Measurements from ENCODE around the gene CCDC88C. TPM values are rescaled to one million over a fixed set of nuclear protein-coding genes. Genes with fewer than 3 reads are reported as not detected.

Gene CCDC88C
- total RNA-seq, 1 experiment from 2014 or later = 29.8 TPM

- Mint-ChIP-seq H3K4me1 (ENCODE audit: low read depth, unreplicated experiment) (no peaks in the 10 kb centered on the region), H3K27me3 (ENCODE audit: insufficient read depth, unreplicated experiment) (no peaks in the 10 kb centered on the region), H3K9me3 (ENCODE audit: unreplicated experiment) (no peaks in the 10 kb centered on the region), H3K36me3 (ENCODE audit: insufficient read depth, unreplicated experiment) (no peaks in the 10 kb centered on the region), H3K27ac (ENCODE audit: unreplicated experiment) (no peak overlapping the region), H3K4me3 (ENCODE audit: unreplicated experiment) (no peak overlapping the region)
- no peaks in the 10 kb centered on the region for H3K9me3 ChIP-seq
- no peak for TF ChIP-seq CTCF (IDR thresholded peaks at IDR 0.05; ENCODE audit: insufficient read depth in 1 of 2, low read depth in 1 of 2, low read length in 1 of 2, severe bottlenecking in 1 of 2, unreplicated experiment in 1 of 2)
- no TSS peak for BruUV-seq (replicated peaks)
- ChIA-PET POLR2A (no interaction called here), CTCF (no interaction called here)
- no peaks in the 10 kb centered on the region for H3K36me3 ChIP-seq (ENCODE audit: control insufficient read depth, insufficient read depth, low read length)
- no peak overlapping the region for H3K4me3 ChIP-seq (ENCODE audit: low read depth, low read length)
- no peak for DNase-seq
- intact Hi-C loops (cut with micrococcal nuclease; ENCODE audit: unreplicated experiment) = no loop called here
- H3K4me1 ChIP-seq = no peaks in the 10 kb centered on the region
- H3K27me3 ChIP-seq (replicated peaks; ENCODE audit: control insufficient read depth, insufficient read depth, low read length) = no peaks in the 10 kb centered on the region
Observed at GRCh38 chr14:91371990-91372375, 45.6 kb downstream of the CCDC88C start.

DNA sequence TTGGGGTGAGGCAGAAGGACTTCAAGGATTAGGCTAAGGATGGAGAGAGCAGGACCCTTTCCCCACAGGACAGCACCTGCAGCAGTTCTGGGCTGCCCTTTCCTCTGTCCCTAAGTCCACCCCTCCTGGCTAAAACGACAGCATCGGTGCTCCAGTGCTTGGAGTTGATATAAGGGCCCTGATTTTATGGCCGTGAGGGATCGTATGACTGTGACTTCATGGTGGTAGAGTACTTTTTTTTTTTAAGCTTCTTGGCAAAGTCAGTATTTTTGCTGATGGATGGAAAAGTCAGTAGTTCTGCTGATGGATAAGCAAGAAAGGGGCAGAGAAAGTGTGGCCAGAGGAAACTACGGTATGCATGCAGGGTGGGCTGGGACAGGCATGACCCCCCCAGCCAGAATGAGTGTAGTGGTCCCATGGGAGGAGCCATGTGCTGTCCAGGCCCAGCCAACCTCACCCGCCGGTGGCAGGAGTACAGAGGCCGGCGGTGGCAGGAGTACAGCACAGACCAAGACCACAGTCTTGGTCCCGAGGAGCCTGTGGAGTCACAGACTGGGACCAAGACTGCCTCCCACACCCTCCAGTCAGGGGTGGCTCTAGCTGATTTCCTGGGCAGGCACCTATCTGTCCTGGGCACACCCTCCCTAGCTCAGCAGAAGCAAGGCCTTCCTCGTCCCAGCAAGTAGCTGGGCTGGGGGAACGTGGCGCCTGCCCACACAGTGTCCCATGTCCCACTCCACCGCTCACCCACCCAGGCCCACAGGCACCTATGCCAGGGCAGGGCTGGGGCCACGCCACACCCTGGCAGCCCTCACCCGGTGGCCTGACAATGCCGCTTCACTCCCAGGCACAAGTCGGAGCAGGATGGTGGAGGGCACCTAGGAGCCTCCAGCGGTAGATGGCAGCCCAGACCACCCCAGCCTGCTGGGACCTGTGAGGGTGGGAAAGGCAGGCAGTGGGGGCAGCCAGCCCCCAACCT, 46.3 kb downstream of the CCDC88C start:
- intact Hi-C loops (cut with micrococcal nuclease; ENCODE audit: unreplicated experiment) = no loop called here

More for the DNA sequence above, 46.3 kb downstream of the CCDC88C start:
- Histone ChIP-seq H3K4me3 (ENCODE audit: low read depth, low read length) (no peak overlapping the region), H3K36me3 (ENCODE audit: control insufficient read depth, insufficient read depth, low read length) (no peaks in the 10 kb centered on the region), H3K4me1 (no peaks in the 10 kb centered on the region), H3K27me3 (replicated peaks; ENCODE audit: control insufficient read depth, insufficient read depth, low read length) (no peaks in the 10 kb centered on the region), H3K9me3 (no peaks in the 10 kb centered on the region)
- H3K4me1 Mint-ChIP-seq (ENCODE audit: low read depth, unreplicated experiment) = no peaks in the 10 kb centered on the region
- no peak overlapping the region for H3K4me3 Mint-ChIP-seq (ENCODE audit: unreplicated experiment)
- H3K9me3 Mint-ChIP-seq (ENCODE audit: unreplicated experiment) = no peaks in the 10 kb centered on the region
- no peak for TF ChIP-seq CTCF (IDR thresholded peaks at IDR 0.05; ENCODE audit: insufficient read depth in 1 of 2, low read depth in 1 of 2, low read length in 1 of 2, severe bottlenecking in 1 of 2, unreplicated experiment in 1 of 2)
- H3K27me3 Mint-ChIP-seq (ENCODE audit: insufficient read depth, unreplicated experiment) = no peaks in the 10 kb centered on the region
- POLR2A ChIA-PET = no interaction called here
- CTCF ChIA-PET = no interaction called here
- no peaks in the 10 kb centered on the region for H3K36me3 Mint-ChIP-seq (ENCODE audit: insufficient read depth, unreplicated experiment)
- H3K27ac Mint-ChIP-seq (ENCODE audit: unreplicated experiment) = no peak overlapping the region
- no TSS peak for BruUV-seq (replicated peaks)
- no peak for DNase-seq
